K562 (cell line): ENCODE data around the gene KIF3B.

Experiments
- ATF1 ChIP-seq, 2 experiments: fragments of 450-650 bp in 1 of 2; IDR thresholded peaks; 2 replicates each; pipeline ENCODE4 v1.6.1; 2016; ENCODE audit warnings: missing compliant biosample characterization in 1 of 2, missing genetic modification characterization in 1 of 2
- COPS2 ChIP-seq: fragments of 450-650 bp; conservative IDR thresholded peaks from 2 replicates; pipeline ENCODE4 v1.6.1; 2016; ENCODE audit warnings: mild to moderate bottlenecking, moderate library complexity
- CTCF ChIP-seq, 3 experiments: IDR thresholded peaks in 2 of 3; conservative IDR thresholded peaks in 1 of 3; 2 replicates each; pipeline ENCODE4 v1.5.1; 2011 to 2012; ENCODE audit warnings: low read length in 3 of 3, mild to moderate bottlenecking in 3 of 3, control low read depth in 2 of 3, improper control_type of control experiment in 1 of 3, inconsistent platforms in 1 of 3, low read depth in 1 of 3, mixed read lengths in 1 of 3, moderate library complexity in 1 of 3; ENCODE audit not compliant: insufficient read depth in 2 of 3
- EHMT2 ChIP-seq: fragments of 450-650 bp; IDR thresholded peaks from 2 replicates; pipeline ENCODE4 v1.6.1; 2018; ENCODE audit warnings: antibody characterized with exemption
- FOXM1 ChIP-seq, 2 experiments: fragments of 450-650 bp in 1 of 2; sonication (generic) in 1 of 2; formaldehyde crosslinking in 1 of 2; IDR thresholded peaks; 2 replicates each; pipeline versions ENCODE4 v1.6.1 to v1.9.0; 2017 to 2022; ENCODE audit warnings: low read depth in 2 of 2, mild to moderate bottlenecking in 2 of 2, missing genetic modification reagents in 1 of 2, moderate library complexity in 1 of 2
- MAX ChIP-seq: sonication (generic); formaldehyde crosslinking; IDR thresholded peaks from 2 replicates; pipeline ENCODE4 v1.9.0; 2022; ENCODE audit warnings: mild to moderate bottlenecking, missing genetic modification reagents
- NR3C1 ChIP-seq: sonication (generic); formaldehyde crosslinking; IDR thresholded peaks from 2 replicates; pipeline ENCODE4 v1.8.1; 2022; ENCODE audit warnings: missing genetic modification reagents
- ZNF263 ChIP-seq: sonication (generic); formaldehyde crosslinking; IDR thresholded peaks from 2 replicates; pipeline ENCODE4 v1.8.0; 2022; ENCODE audit warnings: mild to moderate bottlenecking, missing genetic modification reagents, borderline replicate concordance
- ZNF561 ChIP-seq: fragments of 450-650 bp; formaldehyde crosslinking; conservative IDR thresholded peaks from 2 replicates; pipeline ENCODE4 v1.4.0; 2020; ENCODE audit warnings: mild to moderate bottlenecking, moderate library complexity

GRCh38 chr20:32353848-32354496 lies 76.5 kb downstream of the KIF3B start:
- TF ChIP-seq CTCF (IDR thresholded peaks at IDR 0.05 in 2 of 3, conservative IDR thresholded peaks at IDR 0.05 in 1 of 3; ENCODE audit: insufficient read depth in 2 of 3, low read depth in 1 of 3, low read length in 3 of 3) (no peak), MAX (CRISPR knock-in tag) (no peak), NR3C1 (no peak), ZNF263 (no peak), FOXM1 (IDR thresholded peaks at IDR 0.05; ENCODE audit: low read depth) (no peak), FOXM1 (CRISPR knock-in tag; IDR thresholded peaks at IDR 0.05; ENCODE audit: low read depth) (no peak), ZNF561 (CRISPR knock-in tag) (no peak), COPS2 (no peak), EHMT2 (no peak), ATF1 (CRISPR knock-in tag; IDR thresholded peaks at IDR 0.05) (no peak), ATF1 (tag; IDR thresholded peaks at IDR 0.05) (no peak)
